ENCODE data around the gene GJB1. TPM values are rescaled to one million over a fixed set of nuclear protein-coding genes. Genes with fewer than 3 reads are reported as not detected.

GJB1 gene
- total and polyA plus RNA-seq, 2 of the 4 experiments (the other 2 are of a cell fraction): not detected

DNA sequence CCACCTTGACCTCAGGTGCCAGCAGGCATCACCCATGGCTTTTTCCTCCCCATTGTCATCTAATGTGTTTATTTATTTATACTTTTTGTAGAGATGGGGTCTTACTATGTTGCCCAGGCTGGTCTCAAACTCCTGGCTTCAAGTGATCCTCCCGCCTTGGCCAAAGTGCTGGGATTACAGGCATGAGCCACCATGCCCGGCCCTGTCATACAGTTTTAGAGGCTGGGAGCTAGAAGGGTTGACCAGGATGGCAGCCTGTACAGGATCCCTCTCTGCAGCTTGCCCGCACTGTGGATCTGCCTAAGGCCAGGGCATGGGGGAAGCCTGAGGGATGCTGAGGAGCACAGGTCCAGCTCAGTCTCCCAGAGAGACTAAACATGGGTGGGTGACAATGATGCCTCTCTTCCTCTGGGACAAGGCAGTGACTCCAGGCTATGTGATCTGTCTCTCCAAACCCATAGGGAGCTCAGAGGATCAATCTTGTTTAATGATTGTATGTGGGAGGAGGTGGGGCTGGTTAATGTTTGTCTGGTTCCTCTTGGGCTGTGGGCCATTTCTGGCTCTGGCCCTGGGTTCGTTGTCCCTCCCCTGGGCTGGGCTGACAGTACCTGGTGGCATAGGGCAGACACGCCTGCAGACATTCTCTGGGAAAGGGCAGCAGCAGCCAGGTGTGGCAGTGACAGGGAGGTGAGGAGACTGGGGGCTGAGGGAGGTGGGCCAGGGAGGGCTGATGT is 8.3 kb upstream of the GJB1 start:
- H4K91ac ChIP-seq (ENCODE audit: insufficient read depth, low read depth, low read length): no peak overlapping the region
- no peak overlapping the region for H3K9ac ChIP-seq (ENCODE audit: low read depth, low read length)
- H4K8ac ChIP-seq (ENCODE audit: low read depth in 2 of 2, low read length in 2 of 2): no peak overlapping the region
- H2BK5ac ChIP-seq (ENCODE audit: low read depth, low read length, poor library complexity, severe bottlenecking): no peak overlapping the region
- no peaks in the 10 kb centered on the region for H4K20me1 ChIP-seq (ENCODE audit: insufficient read depth, low read length)
- ChIA-PET POLR2A (ENCODE audit: unreplicated experiment) (no interaction called here), CTCF (interaction anchor here (1.2 kb wide), 1 partner anchor 18 kb away, joined by 4 read pairs; no protein-coding TSS in a partner anchor)
- TF ChIP-seq, protein P1, sequence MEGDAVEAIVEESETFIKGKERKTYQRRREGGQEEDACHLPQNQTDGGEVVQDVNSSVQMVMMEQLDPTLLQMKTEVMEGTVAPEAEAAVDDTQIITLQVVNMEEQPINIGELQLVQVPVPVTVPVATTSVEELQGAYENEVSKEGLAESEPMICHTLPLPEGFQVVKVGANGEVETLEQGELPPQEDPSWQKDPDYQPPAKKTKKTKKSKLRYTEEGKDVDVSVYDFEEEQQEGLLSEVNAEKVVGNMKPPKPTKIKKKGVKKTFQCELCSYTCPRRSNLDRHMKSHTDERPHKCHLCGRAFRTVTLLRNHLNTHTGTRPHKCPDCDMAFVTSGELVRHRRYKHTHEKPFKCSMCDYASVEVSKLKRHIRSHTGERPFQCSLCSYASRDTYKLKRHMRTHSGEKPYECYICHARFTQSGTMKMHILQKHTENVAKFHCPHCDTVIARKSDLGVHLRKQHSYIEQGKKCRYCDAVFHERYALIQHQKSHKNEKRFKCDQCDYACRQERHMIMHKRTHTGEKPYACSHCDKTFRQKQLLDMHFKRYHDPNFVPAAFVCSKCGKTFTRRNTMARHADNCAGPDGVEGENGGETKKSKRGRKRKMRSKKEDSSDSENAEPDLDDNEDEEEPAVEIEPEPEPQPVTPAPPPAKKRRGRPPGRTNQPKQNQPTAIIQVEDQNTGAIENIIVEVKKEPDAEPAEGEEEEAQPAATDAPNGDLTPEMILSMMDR (conservative IDR thresholded peaks at IDR 0.05; ENCODE audit: low read depth, low read length): no peak
- TF ChIP-seq, protein P2, sequence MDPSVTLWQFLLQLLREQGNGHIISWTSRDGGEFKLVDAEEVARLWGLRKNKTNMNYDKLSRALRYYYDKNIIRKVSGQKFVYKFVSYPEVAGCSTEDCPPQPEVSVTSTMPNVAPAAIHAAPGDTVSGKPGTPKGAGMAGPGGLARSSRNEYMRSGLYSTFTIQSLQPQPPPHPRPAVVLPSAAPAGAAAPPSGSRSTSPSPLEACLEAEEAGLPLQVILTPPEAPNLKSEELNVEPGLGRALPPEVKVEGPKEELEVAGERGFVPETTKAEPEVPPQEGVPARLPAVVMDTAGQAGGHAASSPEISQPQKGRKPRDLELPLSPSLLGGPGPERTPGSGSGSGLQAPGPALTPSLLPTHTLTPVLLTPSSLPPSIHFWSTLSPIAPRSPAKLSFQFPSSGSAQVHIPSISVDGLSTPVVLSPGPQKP (IDR thresholded peaks at IDR 0.05; ENCODE audit: borderline replicate concordance, low read depth, low read length): no peak
- no peak for TF ChIP-seq CEBPB (IDR thresholded peaks at IDR 0.05; ENCODE audit: low read depth, low read length)
- TF ChIP-seq BHLHE40 (IDR thresholded peaks at IDR 0.05; ENCODE audit: low read depth, low read length): no peak
- no peak for TF ChIP-seq CHD1 (IDR thresholded peaks at IDR 0.05; ENCODE audit: low read depth, low read length)
- no peak for TF ChIP-seq POLR2A (IDR thresholded peaks at IDR 0.05; ENCODE audit: low read depth, low read length)
- no peak for TF ChIP-seq SMC3 (IDR thresholded peaks at IDR 0.05; ENCODE audit: low read depth, low read length)
- no peak for TF ChIP-seq RFX5 (IDR thresholded peaks at IDR 0.05; ENCODE audit: low read depth, low read length)
- no peak for TF ChIP-seq NFE2L2 (IDR thresholded peaks at IDR 0.05; ENCODE audit: low read depth, low read length)
- ATAC-seq (ENCODE audit: low read depth) (no peak), DNase-seq (no peak)
- no peak overlapping the region for H3K4ac ChIP-seq (ENCODE audit: low read depth, low read length)
- peaks cover 23% of the 10 kb centered on the region for H3K27me3 ChIP-seq (ENCODE audit: control insufficient read depth, insufficient read depth, low read length)
- no peak overlapping the region for H2AFZ ChIP-seq (replicated peaks; ENCODE audit: low read length, poor library complexity)
- intact Hi-C loops (cut with micrococcal nuclease) (no loop called here), in situ Hi-C loops (cut with MboI; ENCODE audit: low sequenced_read_pairs) (no loop called here), dilution Hi-C loops (cut with HindIII; ENCODE audit: low sequenced_read_pairs, unreplicated experiment) (no loop called here)
- no peaks in the 10 kb centered on the region for H3K9me1 ChIP-seq (ENCODE audit: insufficient read depth, low read length)
- no TSS peak for BruUV-seq (replicated peaks)
- no peak overlapping the region for H2BK20ac ChIP-seq (ENCODE audit: low read depth, low read length)
- H2AK5ac ChIP-seq (ENCODE audit: low read depth, low read length): no peak overlapping the region
- H3K4me3 ChIP-seq (ENCODE audit: insufficient read depth, low read depth, low read length): no peak overlapping the region
- H3K56ac ChIP-seq (ENCODE audit: extremely low read depth, insufficient read depth, low read length): no peak overlapping the region
- H2BK15ac ChIP-seq (ENCODE audit: low read depth, low read length): no peak overlapping the region
- no peak overlapping the region for H2AK9ac ChIP-seq (replicated peaks; ENCODE audit: low read depth, low read length, poor library complexity)
- no peak overlapping the region for H4K5ac ChIP-seq (ENCODE audit: low read depth, low read length)
- H3K79me1 ChIP-seq (ENCODE audit: low read depth in 1 of 2, low read length in 2 of 2): no peaks in the 10 kb centered on the region
- no peaks in the 10 kb centered on the region for H3K36me3 ChIP-seq (ENCODE audit: control insufficient read depth, insufficient read depth, low read length)
- 65% methylated on average over 4 of the region's 5 CpGs; no CpG with 5 or more reads in 1 of the 2 experiments for WGBS, 2 experiments (ENCODE audit: extremely low coverage in 2 of 2, insufficient read length in 1 of 2)
- no peak overlapping the region for H3K27ac ChIP-seq (ENCODE audit: insufficient read depth, low read length)
- H2BK120ac ChIP-seq (ENCODE audit: low read depth, low read length): no peak overlapping the region
- no peaks in the 10 kb centered on the region for H3K4me1 ChIP-seq (ENCODE audit: control insufficient read depth, insufficient read depth, low read length)
- H3K9me3 ChIP-seq (ENCODE audit: control insufficient read depth, insufficient read depth, low read length): no peaks in the 10 kb centered on the region
- no peak overlapping the region for H3K23ac ChIP-seq (ENCODE audit: low read depth, low read length)
- no peak overlapping the region for H3K14ac ChIP-seq (replicated peaks; ENCODE audit: low read depth, low read length)
- H3K18ac ChIP-seq (ENCODE audit: low read depth, low read length): no peak overlapping the region
- H3K4me2 ChIP-seq (ENCODE audit: low read depth, low read length): no peak overlapping the region

Data from IMR-90 (cell line).